Neural progenitor cell (in vitro differentiated cells): ENCODE data around the gene GOLGA3. TPM values are rescaled to one million over a fixed set of nuclear protein-coding genes. Genes with fewer than 3 reads are reported as not detected.
"Not testable (repeated sequence)": the region's sequence is repeated elsewhere in the genome, so short reads cannot be mapped to it uniquely, and the experiment has no call there.

Experiments used
- DNase-seq: peaks from one replicate; pipeline ENCODE4 v3.0.0-alpha.2; 2016; ENCODE audit warnings: low spot score
- H2AFZ ChIP-seq: fragments of 200-600 bp; sonication (generic); replicated peaks from 2 replicates; pipeline ENCODE4 v1.6.1; 2016; ENCODE audit warnings: antibody characterized with exemption
- H3F3A ChIP-seq: fragments of 200-600 bp; sonication (generic); 2 replicates; pipeline ENCODE4 v1.6.1; 2016; ENCODE audit warnings: antibody characterized with exemption, low read depth
- H3K27ac ChIP-seq: fragments of 200-600 bp; sonication (generic); 2 replicates; pipeline ENCODE4 v1.5.1; 2016; ENCODE audit warnings: mild to moderate bottlenecking
- H3K27me3 ChIP-seq: fragments of 200-600 bp; sonication (generic); 2 replicates; pipeline ENCODE4 v1.6.1; 2016; ENCODE audit warnings: mild to moderate bottlenecking, moderate library complexity
- H3K36me3 ChIP-seq: fragments of 200-600 bp; sonication (generic); 2 replicates; pipeline ENCODE4 v1.5.1; 2016
- H3K4me1 ChIP-seq: fragments of 200-600 bp; sonication (generic); 2 replicates; pipeline ENCODE4 v1.6.1; 2016; ENCODE audit warnings: mixed run types
- H3K4me2 ChIP-seq: fragments of 200-600 bp; sonication (generic); 2 replicates; pipeline ENCODE4 v1.6.1; 2016
- H3K4me3 ChIP-seq: fragments of 200-600 bp; sonication (generic); 2 replicates; pipeline ENCODE4 v1.5.1; 2016
- H3K79me2 ChIP-seq: fragments of 200-600 bp; sonication (generic); 2 replicates; pipeline ENCODE4 v1.6.1; 2016; ENCODE audit warnings: low read depth
- H3K9ac ChIP-seq: fragments of 200-600 bp; sonication (generic); 2 replicates; pipeline ENCODE4 v1.6.1; 2016
- H3K9me3 ChIP-seq: fragments of 200-600 bp; sonication (generic); 2 replicates; pipeline ENCODE4 v1.5.1; 2016; ENCODE audit warnings: low read depth
- H4K20me1 ChIP-seq: fragments of 200-600 bp; sonication (generic); 2 replicates; pipeline ENCODE4 v1.6.1; 2016; ENCODE audit warnings: low read depth
- H3K27ac Mint-ChIP-seq: 3 replicates; pipeline ENCODE4 v1.8.0; 2021; ENCODE audit warnings: mixed read lengths
- H3K27me3 Mint-ChIP-seq: 2 replicates; pipeline ENCODE4 v1.8.0; 2022; ENCODE audit warnings: low read depth, mild to moderate bottlenecking, inconsistent platforms, moderate library complexity, mixed read lengths; ENCODE audit not compliant: insufficient read depth
- H3K36me3 Mint-ChIP-seq: 3 replicates; pipeline ENCODE4 v1.8.0; 2021; ENCODE audit warnings: mixed read lengths
- H3K4me1 Mint-ChIP-seq: 3 replicates; pipeline ENCODE4 v1.8.0; 2021; ENCODE audit warnings: mixed read lengths
- H3K4me3 Mint-ChIP-seq: 3 replicates; pipeline ENCODE4 v1.8.0; 2021; ENCODE audit warnings: mild to moderate bottlenecking, moderate library complexity, mixed read lengths
- H3K9me3 Mint-ChIP-seq: 3 replicates; pipeline ENCODE4 v1.8.0; 2020; ENCODE audit warnings: mixed read lengths
- CTCF ChIP-seq: fragments of 200-600 bp; sonication (generic); IDR thresholded peaks from 2 replicates; pipeline ENCODE4 v1.5.1; 2017; ENCODE audit warnings: antibody characterized with exemption, mild to moderate bottlenecking
- EZH2 ChIP-seq: fragments of 200-600 bp; sonication (generic); IDR thresholded peaks from 2 replicates; pipeline ENCODE4 v1.6.1; 2017; ENCODE audit warnings: antibody characterized with exemption, mild to moderate bottlenecking, moderate library complexity
- EZH2phosphoT487 ChIP-seq: fragments of 200-600 bp; sonication (generic); IDR thresholded peaks from 2 replicates; pipeline ENCODE4 v1.6.1; 2017; ENCODE audit warnings: antibody characterized with exemption
- total RNA-seq: library from RNA; depleted of rRNA; stranded (reverse); fragments of >200 nt; gene quantifications from 2 replicates; pipeline ENCODE4 v1.2.3, GENCODE V29; 2015; ENCODE audit warnings: low replicate concordance

GOLGA3 gene
- total RNA-seq, 1 donor from 2014 or later: 8.5 TPM

DNA sequence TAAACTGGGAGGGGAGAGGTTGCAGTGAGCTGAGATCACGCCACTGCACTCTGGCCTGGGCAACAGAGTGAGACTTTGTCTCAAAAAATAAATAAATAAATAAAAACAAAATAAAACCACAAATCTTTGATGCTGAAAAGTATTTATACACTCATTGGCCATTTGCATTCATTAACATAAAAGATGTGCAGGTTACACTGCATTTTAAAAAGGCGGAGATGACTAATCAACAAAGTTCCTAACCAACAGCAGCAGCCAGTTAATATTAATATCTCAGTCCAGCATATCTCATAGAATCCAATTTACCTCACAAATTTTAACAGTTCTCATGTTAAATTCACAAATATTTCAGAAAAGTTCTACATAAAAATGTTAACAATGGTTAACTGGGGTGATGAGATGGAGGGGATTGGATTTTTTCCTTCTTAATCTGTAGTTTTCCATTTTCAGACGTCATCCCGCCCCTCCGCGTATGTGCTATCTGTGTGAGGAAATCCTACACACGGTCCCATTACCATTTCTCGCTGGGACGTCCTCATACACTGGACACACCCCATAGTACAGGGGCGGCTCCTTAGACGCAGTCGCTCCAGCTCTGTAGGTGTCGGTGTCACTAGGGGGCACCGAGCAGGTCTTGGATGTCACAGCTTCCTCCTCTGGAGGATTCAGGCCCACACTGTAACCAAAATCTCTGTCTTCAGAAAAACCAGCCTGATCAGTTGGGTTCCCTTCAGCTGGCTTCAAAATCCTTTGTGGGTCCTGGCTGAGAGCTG is 74.3 kb downstream of the GOLGA3 start:
- Histone ChIP-seq H4K20me1 (peaks cover 41% of the 10 kb centered on the region), H2AFZ (no peak overlapping the region), H3K79me2 (peaks cover 89% of the 10 kb centered on the region), H3K4me3 (no peak overlapping the region), H3K9me3 (no peaks in the 10 kb centered on the region), H3F3A (peaks cover 8% of the 10 kb centered on the region), H3K27me3 (no peaks in the 10 kb centered on the region), H3K4me2 (no peak overlapping the region), H3K27ac (no peak overlapping the region), H3K9ac (no peak overlapping the region), H3K36me3 (peaks cover 8% of the 10 kb centered on the region), H3K4me1 (no peaks in the 10 kb centered on the region)
- H3K36me3 Mint-ChIP-seq: peaks cover 16% of the 10 kb centered on the region
- DNase-seq: no peak
- TF ChIP-seq EZH2phosphoT487 (no peak), CTCF (no peak), EZH2 (no peak)
- no peak overlapping the region for H3K4me3 Mint-ChIP-seq
- H3K27ac Mint-ChIP-seq: no peak overlapping the region
- H3K27me3 Mint-ChIP-seq: no peaks in the 10 kb centered on the region
- no peaks in the 10 kb centered on the region for H3K4me1 Mint-ChIP-seq
- H3K9me3 Mint-ChIP-seq: no peaks in the 10 kb centered on the region

- H3K27ac ChIP-seq, H3K4me2 ChIP-seq, H3K9me3 Mint-ChIP-seq, H3K9me3 ChIP-seq, H3K27me3 ChIP-seq, H3K27me3 Mint-ChIP-seq, H3K9ac ChIP-seq, H3K4me3 Mint-ChIP-seq, H3K4me1 ChIP-seq, H3K4me1 Mint-ChIP-seq, H2AFZ ChIP-seq, H3K4me3 ChIP-seq, H3K27ac Mint-ChIP-seq, DNase-seq, H3K36me3 ChIP-seq, H3F3A ChIP-seq: not testable (repeated sequence)
- Histone ChIP-seq H3K79me2 (peaks cover 83% of the 10 kb centered on the region), H4K20me1 (peaks cover 41% of the 10 kb centered on the region)
- peaks cover 16% of the 10 kb centered on the region for H3K36me3 Mint-ChIP-seq
These were observed 75.0 kb downstream of the GOLGA3 start for GRCh38 chr12:132753670-132754069.

DNA sequence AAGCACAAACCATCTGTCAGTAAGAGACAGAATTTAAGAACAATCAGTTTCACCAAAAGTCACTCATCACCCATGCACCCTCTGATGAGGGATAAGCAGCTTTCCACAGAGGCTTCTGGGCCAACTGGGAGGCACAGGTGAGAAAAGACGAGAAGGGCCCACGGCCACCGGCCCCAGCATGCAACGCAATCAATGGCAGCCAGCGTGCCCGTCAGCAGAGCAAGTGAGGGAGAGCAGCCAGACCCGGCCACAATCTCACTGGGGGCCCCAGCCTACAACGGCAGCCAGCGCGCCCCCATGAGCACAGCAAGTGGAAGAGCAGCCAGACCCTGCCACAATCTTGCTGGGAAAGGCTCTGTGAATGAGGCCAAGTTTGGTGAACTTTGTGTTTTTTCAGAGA is 80.3 kb downstream of the GOLGA3 start:
- TF ChIP-seq EZH2 (no peak), CTCF (no peak), EZH2phosphoT487 (no peak)
- Histone ChIP-seq H3K4me1 (no peaks in the 10 kb centered on the region), H3K9me3 (no peaks in the 10 kb centered on the region), H2AFZ (no peak overlapping the region), H3K36me3 (peaks cover 2% of the 10 kb centered on the region), H3K27ac (no peak overlapping the region), H3K9ac (no peak overlapping the region), H4K20me1 (peaks cover 15% of the 10 kb centered on the region), H3F3A (no peaks in the 10 kb centered on the region), H3K4me3 (no peak overlapping the region), H3K4me2 (no peak overlapping the region), H3K27me3 (no peaks in the 10 kb centered on the region), H3K79me2 (peaks cover 47% of the 10 kb centered on the region)
- no peak for DNase-seq
- Mint-ChIP-seq H3K4me3 (no peak overlapping the region), H3K27me3 (peaks cover 2% of the 10 kb centered on the region), H3K27ac (no peak overlapping the region), H3K9me3 (no peaks in the 10 kb centered on the region), H3K36me3 (peaks cover 42% of the 10 kb centered on the region), H3K4me1 (no peaks in the 10 kb centered on the region)

GRCh38 chr12:132747896-132748295 is 80.8 kb downstream of the GOLGA3 start:
- H3K27ac ChIP-seq: no peak overlapping the region
- Mint-ChIP-seq H3K4me1 (no peaks in the 10 kb centered on the region), H3K9me3 (no peaks in the 10 kb centered on the region), H3K4me3 (no peak overlapping the region), H3K27ac (no peak overlapping the region), H3K27me3 (peaks cover 2% of the 10 kb centered on the region), H3K36me3 (peaks cover 45% of the 10 kb centered on the region)
- no peak overlapping the region for H3K4me3 ChIP-seq
- no peak overlapping the region for H3K9ac ChIP-seq
- no peak overlapping the region for H2AFZ ChIP-seq
- peaks cover 3% of the 10 kb centered on the region for H3K36me3 ChIP-seq
- peaks cover 47% of the 10 kb centered on the region for H3K79me2 ChIP-seq
- no peaks in the 10 kb centered on the region for H3K4me1 ChIP-seq
- TF ChIP-seq CTCF (no peak), EZH2 (no peak), EZH2phosphoT487 (no peak)
- no peaks in the 10 kb centered on the region for H3K9me3 ChIP-seq
- H3F3A ChIP-seq: no peaks in the 10 kb centered on the region
- H3K4me2 ChIP-seq: no peak overlapping the region
- H4K20me1 ChIP-seq: peaks cover 14% of the 10 kb centered on the region
- no peaks in the 10 kb centered on the region for H3K27me3 ChIP-seq
- DNase-seq: no peak
